ENCODE results near the gene PIGT.
A peak's percentile ranks its signal among the peaks of the same experiment; 100 is the strongest.

PIGT gene

DNA sequence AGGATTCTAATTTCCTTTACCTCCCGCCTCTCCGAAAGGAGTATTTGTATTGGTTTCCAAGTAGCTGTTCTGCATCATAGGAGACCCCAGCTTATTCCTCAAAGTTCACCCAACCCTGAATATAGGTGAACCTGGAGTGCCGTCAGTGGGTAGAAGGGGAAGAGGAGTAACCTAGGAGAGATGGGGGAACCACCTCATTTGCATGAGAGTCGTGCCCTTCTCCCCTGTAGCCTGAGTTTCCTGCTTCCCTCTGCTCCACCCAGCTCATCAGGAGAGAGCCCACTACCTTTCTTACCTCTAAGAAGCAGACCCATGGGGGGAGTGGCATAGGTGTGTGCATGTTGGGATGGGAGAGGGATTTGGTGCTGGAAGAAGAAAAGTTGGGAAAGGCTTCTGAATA is 36.3 kb downstream of the PIGT start:
- no peaks in the 10 kb centered on the region for H3K79me1 ChIP-seq (ENCODE audit: low read length)
- H3K27me3 ChIP-seq (ENCODE audit: insufficient read depth, low read length, poor library complexity): no peaks in the 10 kb centered on the region
- H3K4me3 ChIP-seq (ENCODE audit: low read length): no peak overlapping the region
- no peak overlapping the region for H2AK5ac ChIP-seq (ENCODE audit: low read length)
- H2BK5ac ChIP-seq (ENCODE audit: low read length): no peak overlapping the region
- WGBS (ENCODE audit: extremely low coverage, insufficient coverage, low lambda C conversion rate): no CpG with 5 or more reads among the region's 4 CpGs
- no peak overlapping the region for H2BK15ac ChIP-seq (replicated peaks; ENCODE audit: low read depth)
- no peaks in the 10 kb centered on the region for H3K36me3 ChIP-seq (ENCODE audit: control insufficient read depth, insufficient read depth, low read length)
- no peak overlapping the region for H2BK120ac ChIP-seq (ENCODE audit: low read depth, low read length)
- H4K5ac ChIP-seq (ENCODE audit: low read length): no peak overlapping the region
- peaks cover 6% of the 10 kb centered on the region for H3K4me1 ChIP-seq (ENCODE audit: control insufficient read depth, low read depth, low read length)
- H3K56ac ChIP-seq (ENCODE audit: low read length): no peak overlapping the region
- H3K27ac ChIP-seq (ENCODE audit: low read depth, low read length): no peak overlapping the region
- no peak for DNase-seq
- H3K23ac ChIP-seq (ENCODE audit: low read length): no peak overlapping the region
- H3K9ac ChIP-seq (ENCODE audit: low read length): no peak overlapping the region
- no peak overlapping the region for H3K4ac ChIP-seq (ENCODE audit: low read depth, low read length)
- H3K79me2 ChIP-seq (ENCODE audit: control insufficient read depth, insufficient read depth, low read length): no peaks in the 10 kb centered on the region
- no peak overlapping the region for H4K8ac ChIP-seq (ENCODE audit: low read depth, low read length)
- no peak overlapping the region for H3K18ac ChIP-seq (ENCODE audit: low read length)
- H3K4me2 ChIP-seq (ENCODE audit: low read length): no peak overlapping the region

- H3K79me2 ChIP-seq (ENCODE audit: control insufficient read depth, insufficient read depth, low read length): no peaks in the 10 kb centered on the region
- peaks cover 6% of the 10 kb centered on the region for H3K4me1 ChIP-seq (ENCODE audit: control insufficient read depth, low read depth, low read length)
- no peaks in the 10 kb centered on the region for H3K36me3 ChIP-seq (ENCODE audit: control insufficient read depth, insufficient read depth, low read length)
- no peak overlapping the region for H3K4me2 ChIP-seq (ENCODE audit: low read length)
- no peak overlapping the region for H3K56ac ChIP-seq (ENCODE audit: low read length)
- no peak overlapping the region for H3K4me3 ChIP-seq (ENCODE audit: low read length)
- H4K8ac ChIP-seq (ENCODE audit: low read depth, low read length): no peak overlapping the region
- H3K18ac ChIP-seq (ENCODE audit: low read length): no peak overlapping the region
- H2AK5ac ChIP-seq (ENCODE audit: low read length): no peak overlapping the region
- H4K5ac ChIP-seq (ENCODE audit: low read length): no peak overlapping the region
- no peak overlapping the region for H2BK120ac ChIP-seq (ENCODE audit: low read depth, low read length)
- no peaks in the 10 kb centered on the region for H3K79me1 ChIP-seq (ENCODE audit: low read length)
- DNase-seq: no peak
- no peak overlapping the region for H3K9ac ChIP-seq (ENCODE audit: low read length)
- no peak overlapping the region for H2BK5ac ChIP-seq (ENCODE audit: low read length)
- no CpG with 5 or more reads among the region's 4 CpGs for WGBS (ENCODE audit: extremely low coverage, insufficient coverage, low lambda C conversion rate)
- no peak overlapping the region for H3K23ac ChIP-seq (ENCODE audit: low read length)
- H3K27me3 ChIP-seq (ENCODE audit: insufficient read depth, low read length, poor library complexity): no peaks in the 10 kb centered on the region
- no peak overlapping the region for H3K27ac ChIP-seq (ENCODE audit: low read depth, low read length)
- no peak overlapping the region for H3K4ac ChIP-seq (ENCODE audit: low read depth, low read length)
- H2BK15ac ChIP-seq (replicated peaks; ENCODE audit: low read depth): no peak overlapping the region
Observed at GRCh38 chr20:45452772-45453691, 37.1 kb downstream of the PIGT start.

- Histone ChIP-seq H3K23ac (ENCODE audit: low read length) (no peak overlapping the region), H3K4ac (ENCODE audit: low read depth, low read length) (no peak overlapping the region), H3K56ac (ENCODE audit: low read length) (no peak overlapping the region), H3K79me1 (ENCODE audit: low read length) (no peaks in the 10 kb centered on the region), H3K27me3 (ENCODE audit: insufficient read depth, low read length, poor library complexity) (no peaks in the 10 kb centered on the region), H3K4me1 (ENCODE audit: control insufficient read depth, low read depth, low read length) (no peaks in the 10 kb centered on the region), H2BK5ac (ENCODE audit: low read length) (no peak overlapping the region), H3K79me2 (ENCODE audit: control insufficient read depth, insufficient read depth, low read length) (no peaks in the 10 kb centered on the region), H2BK120ac (ENCODE audit: low read depth, low read length) (no peak overlapping the region), H3K27ac (ENCODE audit: low read depth, low read length) (no peak overlapping the region), H4K5ac (ENCODE audit: low read length) (no peak overlapping the region), H2AK5ac (ENCODE audit: low read length) (no peak overlapping the region), H3K18ac (ENCODE audit: low read length) (no peak overlapping the region), H2BK15ac (replicated peaks; ENCODE audit: low read depth) (no peak overlapping the region), H3K4me3 (ENCODE audit: low read length) (no peak overlapping the region), H3K4me2 (ENCODE audit: low read length) (no peak overlapping the region), H3K9ac (ENCODE audit: low read length) (no peak overlapping the region), H3K36me3 (ENCODE audit: control insufficient read depth, insufficient read depth, low read length) (no peaks in the 10 kb centered on the region), H4K8ac (ENCODE audit: low read depth, low read length) (no peak overlapping the region)
- WGBS (ENCODE audit: extremely low coverage, insufficient coverage, low lambda C conversion rate): no CpG with 5 or more reads among the region's 6 CpGs
- peak; percentile 78 for DNase-seq
Observed at GRCh38 chr20:45456632-45457031, 40.7 kb downstream of the PIGT start.

DNA sequence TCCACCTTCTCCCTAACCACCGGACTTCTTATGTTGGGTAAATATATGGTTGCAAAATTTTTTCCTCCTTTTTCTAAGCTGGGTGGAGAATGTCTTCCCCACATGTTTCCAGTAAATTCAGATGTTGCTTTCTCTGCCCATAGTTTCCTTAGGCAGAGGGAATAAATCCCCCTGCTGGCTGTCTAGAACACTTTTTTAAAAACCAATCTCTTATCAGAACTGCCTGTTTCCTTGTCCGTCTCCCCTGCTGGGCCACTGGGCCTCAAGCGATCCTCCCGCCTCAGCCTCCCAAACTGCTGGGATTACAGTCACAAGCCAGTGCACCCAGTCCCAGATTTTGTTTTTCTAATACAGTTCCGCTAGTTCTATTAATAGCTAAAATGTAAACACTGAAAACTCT is 43.7 kb downstream of the PIGT start:
- Histone ChIP-seq H3K4me1 (ENCODE audit: control insufficient read depth, low read depth, low read length) (peaks cover 6% of the 10 kb centered on the region), H3K27ac (ENCODE audit: low read depth, low read length) (no peak overlapping the region), H2BK5ac (ENCODE audit: low read length) (no peak overlapping the region), H3K18ac (ENCODE audit: low read length) (no peak overlapping the region), H2BK120ac (ENCODE audit: low read depth, low read length) (no peak overlapping the region), H3K23ac (ENCODE audit: low read length) (no peak overlapping the region), H4K5ac (ENCODE audit: low read length) (no peak overlapping the region), H3K4me3 (ENCODE audit: low read length) (no peak overlapping the region), H3K79me2 (ENCODE audit: control insufficient read depth, insufficient read depth, low read length) (no peaks in the 10 kb centered on the region), H3K4me2 (ENCODE audit: low read length) (no peak overlapping the region), H4K8ac (ENCODE audit: low read depth, low read length) (no peak overlapping the region), H3K4ac (ENCODE audit: low read depth, low read length) (no peak overlapping the region), H3K9ac (ENCODE audit: low read length) (no peak overlapping the region), H2AK5ac (ENCODE audit: low read length) (no peak overlapping the region), H3K79me1 (ENCODE audit: low read length) (no peaks in the 10 kb centered on the region), H3K56ac (ENCODE audit: low read length) (no peak overlapping the region), H2BK15ac (replicated peaks; ENCODE audit: low read depth) (no peak overlapping the region), H3K36me3 (ENCODE audit: control insufficient read depth, insufficient read depth, low read length) (no peaks in the 10 kb centered on the region), H3K27me3 (ENCODE audit: insufficient read depth, low read length, poor library complexity) (no peaks in the 10 kb centered on the region)
- no peak for DNase-seq
- no CpG with 5 or more reads among the region's 5 CpGs for WGBS (ENCODE audit: extremely low coverage, insufficient coverage, low lambda C conversion rate)

- no peak overlapping the region for H4K8ac ChIP-seq (ENCODE audit: low read depth, low read length)
- no peaks in the 10 kb centered on the region for H3K79me1 ChIP-seq (ENCODE audit: low read length)
- no peak overlapping the region for H4K5ac ChIP-seq (ENCODE audit: low read length)
- H3K4me2 ChIP-seq (ENCODE audit: low read length): no peak overlapping the region
- no CpG with 5 or more reads among the region's 1 CpG for WGBS (ENCODE audit: extremely low coverage, insufficient coverage, low lambda C conversion rate)
- H3K27me3 ChIP-seq (ENCODE audit: insufficient read depth, low read length, poor library complexity): no peaks in the 10 kb centered on the region
- no peak overlapping the region for H3K23ac ChIP-seq (ENCODE audit: low read length)
- H2AK5ac ChIP-seq (ENCODE audit: low read length): no peak overlapping the region
- no peak overlapping the region for H3K27ac ChIP-seq (ENCODE audit: low read depth, low read length)
- H3K36me3 ChIP-seq (ENCODE audit: control insufficient read depth, insufficient read depth, low read length): no peaks in the 10 kb centered on the region
- no peak overlapping the region for H3K4ac ChIP-seq (ENCODE audit: low read depth, low read length)
- no peaks in the 10 kb centered on the region for H3K79me2 ChIP-seq (ENCODE audit: control insufficient read depth, insufficient read depth, low read length)
- H2BK5ac ChIP-seq (ENCODE audit: low read length): no peak overlapping the region
- H3K9ac ChIP-seq (ENCODE audit: low read length): no peak overlapping the region
- H3K4me1 ChIP-seq (ENCODE audit: control insufficient read depth, low read depth, low read length): peaks cover 6% of the 10 kb centered on the region
- no peak overlapping the region for H3K18ac ChIP-seq (ENCODE audit: low read length)
- no peak for DNase-seq
- no peak overlapping the region for H3K56ac ChIP-seq (ENCODE audit: low read length)
- H2BK120ac ChIP-seq (ENCODE audit: low read depth, low read length): no peak overlapping the region
- no peak overlapping the region for H3K4me3 ChIP-seq (ENCODE audit: low read length)
- H2BK15ac ChIP-seq (replicated peaks; ENCODE audit: low read depth): no peak overlapping the region
Observed at GRCh38 chr20:45461225-45461624, 45.3 kb downstream of the PIGT start.
